OCI-LY7 (cell line): Measurements from ENCODE around the gene SASH1.

ENCODE experiments used
- EZH2phosphoT487 ChIP-seq: fragments of 200-600 bp; sonication (generic); IDR thresholded peaks from 2 replicates; pipeline ENCODE4 v1.6.1; 2018; ENCODE audit warnings: low read depth, borderline replicate concordance, mild to moderate bottlenecking, mixed run types, antibody characterized with exemption, low read length, moderate library complexity, mixed read lengths
- TF ChIP-seq, protein P1 (sequence below): fragments of 200-600 bp; sonication (generic); conservative IDR thresholded peaks from 2 replicates; pipeline ENCODE4 v1.5.1; 2014; ENCODE audit warnings: mild to moderate bottlenecking, antibody characterized with exemption, low read length, moderate library complexity, mixed read lengths

- TF ChIP-seq, protein P1, sequence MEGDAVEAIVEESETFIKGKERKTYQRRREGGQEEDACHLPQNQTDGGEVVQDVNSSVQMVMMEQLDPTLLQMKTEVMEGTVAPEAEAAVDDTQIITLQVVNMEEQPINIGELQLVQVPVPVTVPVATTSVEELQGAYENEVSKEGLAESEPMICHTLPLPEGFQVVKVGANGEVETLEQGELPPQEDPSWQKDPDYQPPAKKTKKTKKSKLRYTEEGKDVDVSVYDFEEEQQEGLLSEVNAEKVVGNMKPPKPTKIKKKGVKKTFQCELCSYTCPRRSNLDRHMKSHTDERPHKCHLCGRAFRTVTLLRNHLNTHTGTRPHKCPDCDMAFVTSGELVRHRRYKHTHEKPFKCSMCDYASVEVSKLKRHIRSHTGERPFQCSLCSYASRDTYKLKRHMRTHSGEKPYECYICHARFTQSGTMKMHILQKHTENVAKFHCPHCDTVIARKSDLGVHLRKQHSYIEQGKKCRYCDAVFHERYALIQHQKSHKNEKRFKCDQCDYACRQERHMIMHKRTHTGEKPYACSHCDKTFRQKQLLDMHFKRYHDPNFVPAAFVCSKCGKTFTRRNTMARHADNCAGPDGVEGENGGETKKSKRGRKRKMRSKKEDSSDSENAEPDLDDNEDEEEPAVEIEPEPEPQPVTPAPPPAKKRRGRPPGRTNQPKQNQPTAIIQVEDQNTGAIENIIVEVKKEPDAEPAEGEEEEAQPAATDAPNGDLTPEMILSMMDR, result no peak
- TF ChIP-seq EZH2phosphoT487, result no peak
Observed at GRCh38 chr6:148313488-148313887, 29.1 kb upstream of the SASH1 start.
